Upper lobe of left lung (tissue), 4 donors: ENCODE data around the gene TMEM62.

Experiments
- CTCF ChIP-seq, 6 experiments: fragments of 450-650 bp in 4 of 6; fragments of 200-600 bp in 2 of 6; sonication (generic) in 2 of 6; IDR thresholded peaks; one replicate each; pipeline ENCODE4 v1.5.1; 2016 to 2019; ENCODE audit warnings: antibody characterized with exemption in 6 of 6
- EP300 ChIP-seq, 4 donors: sonication (generic); formaldehyde crosslinking; IDR thresholded peaks; one replicate each; pipeline ENCODE4 v1.5.1; 2017; ENCODE audit warnings: antibody characterized with exemption in 4 of 4, control low read depth in 2 of 4

- TF ChIP-seq CTCF (IDR thresholded peaks at IDR 0.05) (no peak), EP300 (IDR thresholded peaks at IDR 0.05) (no peak)
Measured at GRCh38 chr15:43143203-43143941, 10.0 kb downstream of the TMEM62 start.
